Ureter (tissue), 1 donor: ENCODE results near the gene KLK11. TPM values are rescaled to one million over a fixed set of nuclear protein-coding genes. Genes with fewer than 3 reads are reported as not detected.
"Not testable (repeated sequence)": the region's sequence is repeated elsewhere in the genome, so short reads cannot be mapped to it uniquely, and the experiment has no call there.

ENCODE experiments used
- DNase-seq: peaks from one replicate; pipeline ENCODE4 v3.0.0-alpha.2; 2020; ENCODE audit warnings: low spot score
- total RNA-seq: library from RNA; stranded (reverse); gene quantifications from one replicate; pipeline ENCODE4 v1.2.4, GENCODE V29; 2023
- donor health status: DM: yes; HTN: yes; CAD: no.

KLK11 gene
- total RNA-seq, 1 donor from 2014 or later = 1.0 TPM

DNA sequence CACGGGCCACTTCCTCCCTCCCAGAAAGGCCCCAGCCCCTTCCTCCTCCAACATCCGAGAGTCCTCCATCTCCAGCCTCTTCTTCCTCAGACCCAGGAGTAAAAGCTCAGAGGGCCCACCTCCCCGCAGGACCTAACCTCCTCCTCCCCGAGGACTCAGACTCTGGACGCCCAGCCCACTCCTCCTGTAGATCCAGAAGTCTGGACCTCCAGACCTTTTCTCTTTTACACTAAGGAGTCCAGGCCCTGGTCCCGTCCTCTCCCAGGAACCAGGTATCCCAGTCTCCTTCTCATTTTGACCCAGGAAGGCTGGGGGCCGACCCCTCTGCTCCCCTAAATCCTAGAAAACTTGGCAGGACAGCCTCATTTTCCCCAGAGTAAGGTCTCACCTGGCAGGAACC lies 23.1 kb downstream of the KLK11 start:
- DNase-seq = no peak

DNA sequence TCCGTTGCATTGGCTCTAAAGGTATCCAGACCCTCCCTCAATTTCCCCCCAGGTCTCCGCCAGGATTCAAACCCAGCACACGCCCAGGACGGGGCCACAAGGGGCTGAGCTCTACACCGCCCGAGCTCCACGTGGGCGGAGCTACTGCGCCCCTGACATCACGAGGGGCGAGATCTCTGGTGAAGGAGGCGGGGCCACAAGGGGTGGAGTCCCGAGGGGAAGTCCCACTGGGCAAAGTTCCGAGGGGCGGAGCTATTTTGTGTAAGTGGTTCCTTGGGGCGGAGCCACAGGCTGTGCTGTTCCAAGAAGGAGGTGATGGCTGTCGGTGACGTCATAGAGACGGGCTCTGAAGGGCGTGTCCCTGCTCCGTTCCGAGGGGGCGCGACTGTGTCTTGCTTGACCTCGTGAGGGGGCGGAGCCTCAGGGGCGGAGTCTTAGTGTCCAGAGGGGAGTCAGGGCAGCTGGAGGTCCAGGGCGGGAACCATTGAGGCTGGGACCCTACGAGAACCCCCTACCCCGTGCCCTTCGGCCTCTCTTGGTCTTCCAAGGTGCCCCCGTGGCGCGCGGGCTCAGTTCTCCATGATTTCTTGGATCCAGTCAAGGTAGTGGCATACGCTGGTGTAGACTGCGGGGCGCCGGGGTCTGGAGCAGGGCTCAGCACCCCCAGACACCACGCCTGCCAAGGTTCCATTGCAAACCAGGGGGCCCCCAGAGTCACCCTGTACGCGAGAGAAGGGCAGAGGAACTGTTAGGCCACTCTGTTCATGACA lies 23.7 kb downstream of the KLK11 start:
- no peak for DNase-seq

DNA sequence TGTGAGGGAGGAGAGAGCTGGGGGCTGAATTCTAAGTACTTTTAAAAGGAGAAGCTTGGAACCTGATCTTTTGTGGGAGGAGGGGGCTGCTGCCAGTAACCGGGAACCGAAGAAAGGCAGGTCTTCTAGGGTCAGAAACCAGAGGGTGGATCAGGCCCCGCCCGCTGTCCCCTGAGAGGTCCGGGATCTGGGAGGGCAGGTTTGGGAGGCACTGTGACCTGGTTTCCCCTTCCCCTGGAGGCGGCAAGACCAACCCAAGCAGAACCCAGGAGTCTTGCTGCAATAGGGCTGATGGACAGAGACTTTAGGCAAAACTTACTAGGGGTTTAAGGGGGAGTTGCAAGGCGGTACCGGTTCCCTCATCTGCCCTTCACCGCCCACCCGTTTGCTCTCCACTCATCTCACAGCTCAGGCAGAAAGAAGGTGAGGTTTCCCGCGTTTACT lies 24.3 kb downstream of the KLK11 start:
- no peak for DNase-seq

DNA sequence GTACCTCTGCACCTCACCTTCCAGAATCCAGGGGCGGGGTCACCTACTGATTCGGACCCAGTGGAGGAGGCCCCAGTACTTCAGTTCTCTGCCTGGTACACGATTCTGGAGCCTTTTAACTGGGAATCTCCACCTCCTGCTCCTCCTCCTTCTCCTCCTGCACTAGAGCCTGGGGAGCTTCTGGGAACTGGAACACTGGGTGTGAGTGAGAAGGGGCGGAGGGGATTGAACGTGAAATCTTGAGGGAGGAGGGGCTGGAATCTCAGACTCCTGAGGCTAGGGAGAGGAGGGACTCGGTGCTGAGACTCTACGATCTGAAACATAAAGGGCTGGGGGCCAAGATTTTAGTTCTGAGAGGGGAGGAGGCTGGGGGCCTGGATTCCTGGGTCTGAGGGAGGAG lies 24.9 kb downstream of the KLK11 start, which contains the start of gene KLK8:
Gene KLK8 (minus strand): TSS at position 90 of the 400 bp plus-strand sequence. CDS start 437 bp downstream, outside the sequence.
- DNase-seq = no peak

DNA sequence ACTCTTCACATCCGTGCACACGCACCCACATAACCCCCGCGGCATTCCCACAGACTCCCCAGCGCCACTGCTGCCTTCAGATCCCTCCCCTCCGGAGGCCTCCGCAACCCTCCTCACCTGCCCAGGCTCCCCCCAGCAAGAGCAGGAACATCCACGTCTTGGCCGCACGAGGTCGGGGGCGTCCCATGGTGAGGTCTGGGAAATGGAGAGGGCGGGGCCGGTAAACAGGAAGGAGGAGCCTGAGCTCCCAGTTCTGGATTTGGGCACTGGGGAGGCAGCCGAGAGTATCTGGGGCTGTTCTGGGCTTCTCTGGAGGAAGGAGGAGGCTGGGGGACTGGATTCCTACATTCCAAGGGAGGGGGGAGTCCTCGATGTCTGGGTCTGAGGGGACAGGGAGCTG lies 25.4 kb downstream of the KLK11 start:
- DNase-seq = no peak

DNA sequence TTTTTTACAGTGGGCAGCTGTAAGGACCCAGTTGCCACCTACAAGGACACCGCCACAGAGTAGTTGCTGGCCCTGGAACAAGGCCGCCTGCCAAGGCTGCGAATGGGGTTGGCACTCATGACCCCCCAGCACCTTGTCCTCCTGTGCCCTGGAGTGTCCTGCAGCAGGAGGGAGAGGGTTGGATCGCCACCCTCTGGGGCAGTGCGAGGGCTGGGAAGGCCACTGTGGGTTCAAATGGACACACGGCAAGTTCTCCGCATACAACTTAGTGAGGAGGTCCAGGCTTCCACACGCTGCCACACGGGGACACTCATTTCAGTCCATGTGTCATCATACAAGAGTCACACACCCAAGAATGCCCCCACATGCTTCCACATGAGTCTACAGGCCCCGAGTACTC lies 26.0 kb downstream of the KLK11 start:
- DNase-seq = no peak

DNA sequence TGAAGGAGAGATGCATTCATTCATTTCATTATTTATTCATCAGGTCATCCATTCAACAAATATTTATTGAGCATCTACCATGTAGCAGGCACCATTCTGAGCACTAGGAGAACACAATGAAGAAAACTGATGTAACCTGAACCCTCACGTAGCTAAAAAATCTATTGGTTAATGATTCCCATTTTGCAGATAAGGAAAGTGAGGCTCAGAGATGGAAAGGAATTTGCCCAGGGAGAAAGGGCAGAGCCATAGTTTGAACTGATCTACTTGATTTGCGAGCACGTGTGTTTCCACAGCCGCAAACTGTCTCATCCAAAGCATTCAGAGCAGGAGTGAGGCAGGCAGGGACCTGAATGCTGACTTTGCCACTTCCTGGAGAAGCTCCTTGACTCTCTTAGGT lies 27.7 kb downstream of the KLK11 start:
- DNase-seq = no peak

DNA sequence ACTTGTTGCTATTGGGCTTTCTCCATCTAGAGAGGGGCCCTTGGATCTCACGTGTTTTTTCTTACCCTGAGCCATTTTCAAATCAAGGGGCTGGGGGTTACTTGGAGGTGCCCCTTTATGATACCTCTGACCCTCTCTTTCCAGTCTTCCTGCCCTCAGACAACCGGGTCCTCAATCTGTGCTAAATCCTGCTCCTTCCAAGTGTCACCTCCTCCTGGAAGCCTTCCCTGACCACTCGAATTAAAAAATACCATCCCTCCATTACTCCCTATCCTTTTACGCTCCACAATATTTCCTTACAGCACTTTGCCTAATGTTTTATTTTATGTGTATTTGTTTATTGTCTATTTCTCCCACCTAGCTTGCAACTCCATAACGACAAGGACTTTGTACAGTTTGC lies 28.4 kb downstream of the KLK11 start:
- DNase-seq = no peak

DNA sequence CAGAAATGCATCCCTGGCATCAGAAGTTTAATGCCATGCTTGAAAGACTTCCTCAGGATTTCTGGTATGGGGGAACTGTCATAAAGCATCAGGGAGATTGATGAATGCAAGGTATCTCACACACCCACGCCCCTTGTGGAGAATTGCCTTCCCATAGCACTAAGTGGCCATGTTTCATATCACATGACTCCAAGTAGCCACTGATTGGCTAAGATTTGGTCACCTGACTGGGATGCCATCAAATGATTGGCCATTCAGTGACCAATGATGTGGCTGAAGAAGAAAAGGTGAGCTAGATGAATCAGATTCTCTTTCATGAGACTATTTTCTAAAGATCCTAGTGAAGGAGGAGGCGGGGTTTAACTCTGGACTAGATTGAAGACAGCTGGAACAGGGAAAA lies 32.3 kb downstream of the KLK11 start:
- no peak for DNase-seq

DNA sequence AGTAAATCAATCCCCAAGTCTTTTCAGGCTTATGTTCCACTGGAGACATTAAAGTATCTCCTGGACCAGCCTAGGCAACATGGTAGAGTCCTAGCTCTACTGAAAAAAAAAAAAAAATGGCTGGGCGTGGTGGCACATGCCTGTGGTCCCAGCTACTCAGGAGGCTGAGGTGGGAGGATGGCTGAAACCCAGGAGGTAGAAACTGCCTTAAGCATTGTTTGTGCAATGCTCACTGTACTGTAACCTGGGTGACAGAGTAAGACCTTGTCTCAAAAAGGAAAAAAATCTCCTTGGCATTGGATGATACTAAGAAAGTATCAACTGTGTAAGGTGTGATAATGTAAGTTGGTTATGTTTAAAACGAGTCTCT lies 33.8 kb downstream of the KLK11 start:
- no peak for DNase-seq

DNA sequence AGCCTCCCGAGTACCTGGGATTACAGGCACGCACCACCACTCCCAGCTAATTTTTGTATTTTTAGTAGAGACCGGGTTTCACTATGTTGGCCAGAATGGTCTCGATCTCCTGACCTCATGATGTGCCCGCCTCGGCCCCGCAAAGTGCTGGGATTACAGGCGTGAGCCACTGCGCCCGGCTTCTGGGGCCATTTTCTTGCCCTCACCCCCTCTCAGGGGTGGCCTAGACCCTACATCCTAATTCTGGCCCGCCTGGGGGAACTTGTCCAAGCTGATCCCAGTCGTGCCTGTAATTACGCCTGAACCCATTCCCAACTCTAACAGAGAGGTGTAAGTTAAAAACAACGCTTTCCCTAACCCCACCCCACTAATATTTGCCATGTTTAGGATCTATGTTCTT lies 42.0 kb downstream of the KLK11 start:
- not testable (repeated sequence) for DNase-seq

DNA sequence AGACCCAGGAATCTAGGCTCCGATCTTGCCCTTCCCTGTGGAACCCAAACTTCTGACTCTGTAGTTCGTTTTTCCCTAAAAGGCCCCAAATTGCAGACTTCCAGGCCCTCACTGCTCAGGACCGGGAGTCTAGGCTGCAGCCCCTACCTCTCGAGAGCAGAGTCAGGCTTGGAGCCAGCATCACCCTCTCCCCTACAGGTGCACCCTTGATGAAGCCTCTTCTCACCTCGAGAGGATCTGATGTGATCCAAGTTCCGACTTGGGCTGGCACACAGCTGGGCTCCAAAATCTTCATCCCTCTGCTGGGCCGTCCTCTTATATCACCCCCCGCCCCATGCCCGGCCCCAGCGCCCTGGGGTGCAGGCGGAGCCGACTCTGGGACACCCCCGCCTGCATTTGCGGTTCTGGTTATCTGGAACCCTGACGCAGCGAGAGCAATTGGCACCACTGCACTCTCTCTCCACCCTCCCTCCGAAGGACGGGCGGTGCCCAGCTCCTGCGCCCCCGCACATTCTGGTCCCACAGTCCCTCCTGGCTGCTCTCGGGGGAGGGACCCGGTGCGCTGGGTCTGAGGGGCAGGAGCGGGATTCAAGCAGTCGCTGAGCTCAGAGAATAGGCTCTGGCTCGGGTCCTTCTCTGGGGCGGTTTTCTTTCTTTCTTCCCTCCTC lies 42.7 kb downstream of the KLK11 start, which contains the start of gene KLK7:
Gene KLK7 (minus strand): TSS at position 293 of the 668 bp plus-strand sequence. CDS start 1,518 bp downstream, outside the sequence.
- DNase-seq = no peak

DNA sequence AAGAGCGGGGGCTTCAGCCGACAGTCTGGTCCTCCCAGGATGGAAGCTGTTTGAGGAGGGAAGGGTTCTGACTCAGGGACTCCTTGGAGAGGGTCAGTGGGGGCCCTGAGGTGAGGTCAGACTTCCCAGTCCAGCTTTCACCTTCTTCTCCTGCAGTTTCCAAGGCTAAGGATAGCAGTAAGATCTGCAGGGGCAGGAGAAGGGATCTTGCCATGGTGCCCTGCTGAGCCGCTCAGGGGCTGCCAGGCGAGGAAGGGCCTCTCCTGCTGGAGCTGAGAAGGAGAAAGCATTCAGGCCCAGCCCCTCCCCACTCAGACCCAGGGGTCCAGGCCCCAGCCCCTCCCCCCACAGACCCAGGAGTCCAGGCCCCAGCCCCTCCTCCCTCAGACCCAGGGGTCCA lies 44.2 kb downstream of the KLK11 start:
- DNase-seq = no peak

DNA sequence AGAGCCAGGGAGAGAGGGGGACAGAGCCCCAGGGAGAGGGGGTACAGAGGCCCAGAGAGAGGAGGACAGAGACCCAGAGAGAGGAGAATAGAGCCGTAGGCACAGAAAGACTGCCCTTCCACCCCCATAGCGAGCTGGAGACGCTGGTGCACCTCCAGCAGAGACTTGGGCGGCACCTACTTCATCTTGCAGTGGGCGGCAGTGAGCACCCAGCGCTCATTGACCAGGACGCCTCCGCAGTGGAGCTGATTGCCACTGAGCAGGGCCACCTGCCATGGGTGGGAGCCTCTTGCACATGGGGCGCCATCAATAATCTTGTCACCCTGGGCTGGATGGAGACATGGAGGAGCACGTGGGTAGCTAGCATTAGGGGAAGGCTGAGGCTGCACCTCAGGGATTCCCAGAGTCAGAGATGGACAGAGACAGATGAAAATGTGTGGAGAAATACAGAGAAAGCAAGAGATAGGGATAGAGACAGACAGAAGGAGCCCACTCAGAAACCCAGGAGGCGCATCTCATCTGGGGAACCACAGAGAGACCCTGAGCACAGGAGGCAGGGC lies 44.7 kb downstream of the KLK11 start:
- no peak for DNase-seq

DNA sequence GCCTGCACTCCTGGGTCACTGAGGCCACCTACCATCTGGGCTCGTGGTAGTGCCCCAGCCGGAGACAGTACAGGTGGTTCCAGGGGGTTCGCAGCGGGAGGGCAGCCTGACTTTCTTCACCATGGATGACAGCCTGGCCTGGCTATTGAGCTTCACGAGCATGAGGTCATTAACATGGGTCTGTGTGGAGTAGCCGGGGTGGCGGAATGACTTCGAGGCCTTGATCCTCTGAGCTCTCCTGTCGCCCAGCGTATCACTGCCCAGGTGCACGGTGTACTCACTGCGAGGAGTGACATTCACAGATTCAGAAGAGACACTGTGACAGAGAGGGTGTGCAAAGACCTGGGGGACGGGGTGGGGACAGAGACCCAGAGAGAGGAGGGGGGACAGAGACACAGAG lies 46.2 kb downstream of the KLK11 start:
- no peak for DNase-seq

DNA sequence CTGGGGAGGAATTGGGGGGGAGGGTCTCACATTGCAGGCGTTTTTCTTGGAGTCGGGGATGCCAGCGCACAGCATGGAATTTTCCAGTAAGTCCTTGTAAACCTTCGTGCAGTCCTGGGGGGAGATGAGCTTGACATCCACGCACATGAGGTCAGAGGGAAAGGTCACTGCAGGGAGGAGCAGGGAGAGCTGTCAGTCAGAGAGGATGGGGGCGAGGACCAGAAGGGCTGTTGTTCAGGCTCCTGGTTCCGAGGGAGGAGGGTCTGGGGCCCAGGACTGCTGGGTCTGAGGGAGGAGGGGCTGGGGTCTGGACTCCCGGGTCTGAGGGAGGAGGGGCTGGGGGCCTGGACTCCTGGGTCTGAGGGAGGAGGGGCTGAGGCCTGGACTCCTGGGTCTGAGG lies 46.7 kb downstream of the KLK11 start:
- no peak for DNase-seq

DNA sequence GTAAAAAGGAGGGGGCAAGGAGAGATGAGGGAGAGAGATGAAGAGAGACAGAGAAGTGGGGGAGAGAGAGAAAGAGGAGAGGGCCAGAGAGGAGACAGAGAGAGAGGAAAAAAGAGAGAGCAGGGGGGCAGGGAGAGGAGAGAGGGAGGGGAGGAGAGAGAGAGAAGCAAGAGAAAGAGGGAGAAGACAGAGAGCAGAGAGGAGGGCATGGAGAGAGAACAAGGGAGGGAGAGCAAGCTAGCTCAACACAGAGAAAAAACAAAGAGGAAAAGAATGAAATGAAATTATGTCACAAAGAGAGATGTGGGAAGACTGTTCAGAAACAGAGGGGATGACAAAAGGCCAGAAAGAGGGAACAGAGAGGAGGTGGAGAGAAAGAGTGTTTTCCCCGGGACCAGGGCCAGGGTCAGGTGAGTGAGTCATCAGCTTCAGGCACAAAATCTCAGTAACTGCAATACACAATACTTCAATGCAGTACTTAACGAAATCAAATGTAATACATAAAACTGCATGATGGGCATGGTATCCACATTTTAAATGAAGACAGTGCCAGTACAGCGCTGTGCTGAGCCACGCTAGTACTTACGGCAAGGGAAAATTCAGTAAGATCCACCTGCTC lies 47.5 kb downstream of the KLK11 start:
- no peak for DNase-seq

DNA sequence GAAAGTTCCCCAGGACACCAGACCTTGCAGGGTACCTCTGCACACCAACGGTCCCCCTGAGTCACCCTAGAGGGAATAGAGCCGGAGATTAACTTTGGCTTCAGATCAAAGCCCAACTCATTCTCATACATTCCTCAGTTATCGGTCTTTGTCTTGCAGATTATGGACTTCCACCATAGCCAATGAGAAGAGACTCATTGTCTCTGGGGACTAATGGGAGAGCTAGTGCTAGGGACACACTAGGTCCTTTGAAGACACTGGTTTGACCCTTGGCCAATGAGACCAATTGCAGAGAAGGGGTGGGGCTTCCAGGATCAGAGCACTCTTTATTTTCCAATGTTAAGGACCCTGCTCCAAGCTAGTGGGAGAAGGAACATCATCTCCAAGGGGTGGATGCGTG lies 48.8 kb downstream of the KLK11 start:
- DNase-seq = no peak

DNA sequence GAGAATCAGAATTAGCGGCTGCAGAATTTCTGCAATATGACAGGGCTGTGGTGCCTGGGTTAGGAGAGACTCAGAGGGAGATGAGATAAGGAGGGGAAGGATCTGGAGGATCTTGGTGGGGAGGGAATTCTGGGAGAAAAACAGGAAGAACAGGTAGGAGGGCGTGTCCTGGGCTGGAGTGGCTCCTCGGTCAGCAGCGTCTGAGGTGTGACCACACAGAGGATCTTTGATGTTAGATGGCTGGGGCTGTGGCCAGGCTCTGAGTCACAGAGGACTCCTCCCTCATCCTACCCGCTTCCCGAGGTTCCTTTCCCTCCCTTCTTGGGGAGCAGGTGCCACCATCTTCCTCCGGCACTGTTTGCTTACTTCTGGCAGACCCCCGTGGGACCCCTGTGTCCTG lies 50.6 kb downstream of the KLK11 start:
- no peak for DNase-seq

DNA sequence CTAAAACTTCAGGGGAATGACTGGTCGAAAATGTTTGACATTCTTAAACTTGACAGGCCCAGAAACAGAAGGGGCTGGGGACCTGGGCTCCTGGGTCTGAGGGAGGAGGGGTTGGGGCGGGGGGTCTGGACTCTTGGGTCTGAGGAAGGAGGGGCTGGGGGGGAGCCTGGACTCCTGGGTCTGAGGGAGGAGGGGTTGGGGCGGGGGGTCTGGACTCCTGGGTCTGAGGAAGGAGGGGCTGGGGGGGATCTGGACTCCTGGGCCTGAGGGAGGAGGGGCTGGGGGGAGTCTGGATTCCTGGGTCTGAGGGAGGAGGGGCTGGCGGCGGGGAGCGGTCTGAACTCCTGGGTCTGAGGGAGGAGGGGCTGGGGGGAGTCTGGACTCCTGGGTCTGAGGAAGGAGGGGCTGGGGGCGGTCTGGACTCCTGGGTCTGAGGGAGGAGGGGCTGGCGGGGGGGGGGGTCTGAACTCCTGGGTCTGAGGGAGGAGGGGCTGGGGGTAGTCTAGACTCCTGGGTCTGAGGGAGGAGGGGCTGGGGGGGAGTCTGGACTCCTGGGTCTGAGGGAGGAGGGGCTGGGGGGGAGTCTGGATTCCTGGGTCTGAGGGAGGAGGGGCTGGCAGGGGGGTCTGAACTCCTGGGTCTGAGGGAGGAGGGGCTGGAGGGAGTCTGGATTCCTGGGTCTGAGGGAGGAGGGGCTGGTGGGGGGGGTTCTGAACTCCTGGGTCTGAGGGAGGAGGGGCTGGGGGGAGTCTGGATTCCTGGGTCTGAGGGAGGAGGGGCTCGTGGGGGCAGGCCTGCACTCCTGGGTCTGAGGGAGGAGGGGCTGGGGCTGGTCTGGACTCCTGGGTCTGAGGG lies 51.5 kb downstream of the KLK11 start:
- no peak for DNase-seq

DNA sequence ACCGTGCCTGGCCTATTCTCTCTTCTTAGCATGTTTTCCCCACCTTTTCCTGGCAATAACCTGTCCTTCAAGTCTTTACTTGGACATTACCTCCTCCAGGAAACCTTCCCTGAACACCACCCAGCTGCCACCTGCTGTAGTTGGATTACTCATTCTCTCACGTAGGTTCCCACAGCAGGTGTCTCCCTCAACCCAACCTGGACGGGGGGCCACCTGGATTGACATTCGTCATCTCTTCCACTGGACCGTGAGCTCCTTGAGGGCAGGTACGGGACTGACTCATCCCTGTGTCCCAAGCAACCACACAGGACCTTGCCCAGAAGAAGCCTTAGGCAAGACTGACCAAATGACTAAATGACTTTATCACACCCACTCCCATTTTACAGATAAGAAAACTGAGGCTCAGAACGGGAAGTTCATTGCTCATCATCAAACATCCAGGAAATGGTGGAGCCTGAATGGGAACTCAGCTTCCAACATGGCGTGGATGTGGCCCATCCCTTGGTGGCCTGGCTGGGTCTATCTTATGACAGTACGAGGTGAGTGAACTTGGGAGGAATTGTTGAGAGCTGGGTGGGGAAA lies 53.5 kb downstream of the KLK11 start:
- DNase-seq = no peak
